Chondrocyte (in vitro differentiated cells): ENCODE measurements around the gene FAM83C. TPM values are rescaled to one million over a fixed set of nuclear protein-coding genes. Genes with fewer than 3 reads are reported as not detected.

Source experiments
- DNase-seq: peaks from one replicate; pipeline ENCODE4 v3.0.0; 2021; ENCODE audit warnings: mixed read lengths, low spot score
- H3K27ac Mint-ChIP-seq: one replicate; pipeline ENCODE4 v1.8.0; 2021; ENCODE audit warnings: mild to moderate bottlenecking, moderate library complexity, mixed read lengths; ENCODE audit not compliant: unreplicated experiment
- H3K27me3 Mint-ChIP-seq: 2 replicates; pipeline ENCODE4 v1.8.0; 2021; ENCODE audit warnings: low read depth, mixed read lengths
- H3K36me3 Mint-ChIP-seq: 2 replicates; pipeline ENCODE4 v1.8.0; 2021; ENCODE audit warnings: low read depth, mixed read lengths
- H3K4me1 Mint-ChIP-seq: 2 replicates; pipeline ENCODE4 v1.8.0; 2021; ENCODE audit warnings: low read depth, mild to moderate bottlenecking, mixed read lengths
- H3K4me3 Mint-ChIP-seq: one replicate; pipeline ENCODE4 v1.8.0; 2021; ENCODE audit warnings: mild to moderate bottlenecking, moderate library complexity, mixed read lengths; ENCODE audit not compliant: unreplicated experiment
- H3K9me3 Mint-ChIP-seq: 2 replicates; pipeline ENCODE4 v1.8.0; 2021; ENCODE audit warnings: low read depth, mixed read lengths
- CTCF ChIP-seq: fragments of 200-600 bp; sonication (generic); IDR thresholded peaks from 2 replicates; pipeline ENCODE4 v1.5.0; 2021; ENCODE audit warnings: antibody characterized with exemption, mild to moderate bottlenecking, moderate library complexity
- long read RNA-seq: library from polyadenylated mRNA; stranded (forward); transcript quantifications from one replicate; pipeline ENCODE4 v2.0.0, GENCODE V29; 2021
- total RNA-seq: library from RNA; stranded (reverse); gene quantifications from 3 replicates; pipeline ENCODE4 v1.2.1, GENCODE V29; 2021

The FAM83C gene
- total RNA-seq = not detected in 3 replicates
- long read RNA-seq = 0 reads

GRCh38 chr20:35291654-35292503 lies at the start of gene FAM83C:
Gene FAM83C, minus strand, starts transcription at chr20:35292425. Its CDS starts 121 bp downstream, at chr20:35292304.
- Mint-ChIP-seq H3K27me3 (no peaks in the 10 kb centered on the region), H3K4me1 (no peaks in the 10 kb centered on the region), H3K4me3 (no peak within 1 kb of the TSS), H3K27ac (no peak within 1 kb of the TSS), H3K9me3 (no peaks in the 10 kb centered on the region), H3K36me3 (no peaks in the 10 kb centered on the region)
- TF ChIP-seq CTCF = no peak
- no peak for DNase-seq

GRCh38 chr20:35341366-35342028 lies 49.3 kb upstream of the FAM83C start:
- Mint-ChIP-seq H3K9me3 (no peaks in the 10 kb centered on the region), H3K27me3 (no peaks in the 10 kb centered on the region), H3K4me1 (peaks cover 54% of the 10 kb centered on the region), H3K27ac (no peak overlapping the region), H3K36me3 (peaks cover 9% of the 10 kb centered on the region), H3K4me3 (no peak overlapping the region)
- no peak for TF ChIP-seq CTCF
- no peak for DNase-seq

GRCh38 chr20:35340436-35340835 lies 48.2 kb upstream of the FAM83C start:
- no peak overlapping the region for H3K27ac Mint-ChIP-seq
- H3K27me3 Mint-ChIP-seq = no peaks in the 10 kb centered on the region
- H3K9me3 Mint-ChIP-seq = no peaks in the 10 kb centered on the region
- H3K36me3 Mint-ChIP-seq = peaks cover 2% of the 10 kb centered on the region
- DNase-seq = no peak
- H3K4me1 Mint-ChIP-seq = peaks cover 55% of the 10 kb centered on the region
- TF ChIP-seq CTCF = no peak
- no peak overlapping the region for H3K4me3 Mint-ChIP-seq

- H3K27ac Mint-ChIP-seq = peak overlapping the region; percentile 25
- no peaks in the 10 kb centered on the region for H3K9me3 Mint-ChIP-seq
- TF ChIP-seq CTCF = peak; percentile 4
- DNase-seq = no peak
- H3K4me3 Mint-ChIP-seq = no peak overlapping the region
- H3K4me1 Mint-ChIP-seq = peaks cover 60% of the 10 kb centered on the region
- H3K36me3 Mint-ChIP-seq = no peaks in the 10 kb centered on the region
- no peaks in the 10 kb centered on the region for H3K27me3 Mint-ChIP-seq
These were observed 47.4 kb upstream of the FAM83C start for GRCh38 chr20:35339636-35340035.

- Mint-ChIP-seq H3K4me1 (peaks cover 60% of the 10 kb centered on the region), H3K27ac (peak overlapping the region; percentile 75)
These were observed 46.8 kb upstream of the FAM83C start for GRCh38 chr20:35339007-35339406.

More at GRCh38 chr20:35339007-35339406, 46.8 kb upstream of the FAM83C start:
- DNase-seq = no peak
- Mint-ChIP-seq H3K27me3 (no peaks in the 10 kb centered on the region), H3K4me3 (no peak overlapping the region), H3K36me3 (no peaks in the 10 kb centered on the region), H3K9me3 (no peaks in the 10 kb centered on the region)
- no peak for TF ChIP-seq CTCF
